GM04504 (cell line): ENCODE data around the gene USP13.
"Not testable (repeated sequence)": the region's sequence is repeated elsewhere in the genome, so short reads cannot be mapped to it uniquely, and the experiment has no call there.

Experiments used
- DNase-seq: peaks from one replicate; pipeline ENCODE4 v3.0.0-alpha.2; 2012; ENCODE audit warnings: low read depth

USP13 gene

GRCh38 chr3:179734497-179735281 is 81.8 kb downstream of the USP13 start:
- DNase-seq, result no peak

GRCh38 chr3:179735321-179735720 is 82.5 kb downstream of the USP13 start:
- no peak for DNase-seq

GRCh38 chr3:179738998-179739397 is 86.2 kb downstream of the USP13 start:
- DNase-seq, result no peak

- DNase-seq, result no peak
Measured at GRCh38 chr3:179739816-179740594, 87.2 kb downstream of the USP13 start.

GRCh38 chr3:179743913-179744312 is 91.1 kb downstream of the USP13 start:
- no peak for DNase-seq

GRCh38 chr3:179744667-179745066 is 91.8 kb downstream of the USP13 start:
- DNase-seq, result no peak

- no peak for DNase-seq
Measured at GRCh38 chr3:179745079-179745478, 92.2 kb downstream of the USP13 start.

- no peak for DNase-seq
Measured at GRCh38 chr3:179745716-179746115, 92.9 kb downstream of the USP13 start.

- DNase-seq, result peak; percentile 10
Measured at GRCh38 chr3:179750720-179751328, 98.0 kb downstream of the USP13 start.

GRCh38 chr3:179760944-179761343 is 108.1 kb downstream of the USP13 start:
- DNase-seq, result no peak

- DNase-seq, result peak; percentile 18
Measured at GRCh38 chr3:179765396-179765795, 112.6 kb downstream of the USP13 start.

- no peak for DNase-seq
Measured at GRCh38 chr3:179766416-179767133, 113.7 kb downstream of the USP13 start.

GRCh38 chr3:179768080-179768479 is 115.2 kb downstream of the USP13 start:
- peak; percentile 44 for DNase-seq

- no peak for DNase-seq
Measured at GRCh38 chr3:179769411-179770247, 116.8 kb downstream of the USP13 start.

- no peak for DNase-seq
Measured at GRCh38 chr3:179771797-179772196, 119.0 kb downstream of the USP13 start.

GRCh38 chr3:179772297-179772696 is 119.5 kb downstream of the USP13 start:
- DNase-seq, result no peak

GRCh38 chr3:179775416-179776122 is 122.7 kb downstream of the USP13 start:
- DNase-seq, result no peak

GRCh38 chr3:179782841-179783240 is 130.0 kb downstream of the USP13 start:
- not testable (repeated sequence) for DNase-seq

- DNase-seq, result no peak
Measured at GRCh38 chr3:179788996-179789395, 136.2 kb downstream of the USP13 start.

GRCh38 chr3:179791793-179792192 is 139.0 kb downstream of the USP13 start:
- DNase-seq, result no peak

- DNase-seq, result no peak
Measured at GRCh38 chr3:179794355-179794754, 141.5 kb downstream of the USP13 start.
